Measurements from ENCODE around the gene SCTR.
"Not testable (repeated sequence)": the region's sequence is repeated elsewhere in the genome, so short reads cannot be mapped to it uniquely, and the experiment has no call there.

The SCTR gene

DNA sequence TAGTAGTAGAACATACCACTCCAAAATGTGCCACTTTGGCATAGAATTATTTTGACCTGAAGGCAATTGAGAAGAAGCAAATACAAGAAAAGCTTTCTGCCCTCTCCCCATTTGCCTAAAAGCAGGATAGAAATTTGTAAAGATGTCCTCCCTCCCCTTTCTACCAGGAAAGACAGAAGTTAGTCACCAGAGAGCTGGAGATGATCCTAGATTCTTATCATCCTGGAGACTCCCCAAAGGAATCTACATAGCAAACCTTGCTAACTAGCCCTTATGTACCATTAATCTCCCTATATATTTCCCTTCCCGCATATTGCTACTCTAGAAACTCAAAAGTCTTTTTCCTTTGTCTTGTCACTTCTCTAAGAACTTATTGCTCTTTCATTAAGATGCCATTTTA, 105.2 kb downstream of the SCTR start:
- H3K4me1 ChIP-seq (ENCODE audit: control insufficient read depth in 1 of 2, insufficient read depth in 2 of 2, low read length in 2 of 2): peaks cover 39 to 45% of the 10 kb centered on the region in 2 donors
- no peak overlapping the region for H3K4me3 ChIP-seq (ENCODE audit: low read depth in 1 of 2, low read length in 2 of 2)
- H3K27ac ChIP-seq (ENCODE audit: low read depth, low read length): no peak overlapping the region
- H3K9ac ChIP-seq (ENCODE audit: low read depth in 1 of 2, low read length in 2 of 2): no peak overlapping the region
- H3K27me3 ChIP-seq (ENCODE audit: control insufficient read depth in 1 of 2, insufficient read depth in 2 of 2, low read length in 2 of 2): no peaks in the 10 kb centered on the region
- H3K36me3 ChIP-seq (ENCODE audit: control insufficient read depth in 1 of 2, insufficient read depth in 2 of 2, low read length in 2 of 2): no peaks in the 10 kb centered on the region
- H3K9me3 ChIP-seq (ENCODE audit: control insufficient read depth in 1 of 2, low read length in 2 of 2): no peaks in the 10 kb centered on the region

DNA sequence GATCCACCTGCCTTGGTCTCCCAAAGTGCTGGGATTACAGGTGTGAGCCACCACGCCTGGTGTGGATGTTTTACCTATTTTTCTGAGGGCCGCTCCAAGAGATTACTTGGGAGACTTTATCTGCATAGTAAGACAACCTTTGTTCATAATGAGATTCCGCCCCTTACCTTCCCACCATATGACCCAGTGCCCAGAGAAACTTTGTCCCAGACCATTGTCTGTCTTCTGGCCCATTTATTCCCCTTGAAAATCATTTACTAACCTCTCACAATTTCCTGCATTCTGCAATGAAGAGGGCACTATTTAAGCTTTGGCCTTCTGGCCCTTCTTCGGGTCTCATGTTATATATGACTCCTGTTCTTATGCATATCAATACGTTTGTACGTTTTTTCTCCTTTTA, 106.4 kb downstream of the SCTR start:
- Histone ChIP-seq H3K9me3 (ENCODE audit: control insufficient read depth in 1 of 2, low read length in 2 of 2) (no peaks in the 10 kb centered on the region), H3K36me3 (ENCODE audit: control insufficient read depth in 1 of 2, insufficient read depth in 2 of 2, low read length in 2 of 2) (no peaks in the 10 kb centered on the region), H3K4me3 (ENCODE audit: low read depth in 1 of 2, low read length in 2 of 2) (no peak overlapping the region), H3K27me3 (ENCODE audit: control insufficient read depth in 1 of 2, insufficient read depth in 2 of 2, low read length in 2 of 2) (no peaks in the 10 kb centered on the region), H3K27ac (ENCODE audit: low read depth, low read length) (no peak overlapping the region), H3K4me1 (ENCODE audit: control insufficient read depth in 1 of 2, insufficient read depth in 2 of 2, low read length in 2 of 2) (peaks cover 28 to 34% of the 10 kb centered on the region in 2 donors), H3K9ac (ENCODE audit: low read depth in 1 of 2, low read length in 2 of 2) (no peak overlapping the region)

DNA sequence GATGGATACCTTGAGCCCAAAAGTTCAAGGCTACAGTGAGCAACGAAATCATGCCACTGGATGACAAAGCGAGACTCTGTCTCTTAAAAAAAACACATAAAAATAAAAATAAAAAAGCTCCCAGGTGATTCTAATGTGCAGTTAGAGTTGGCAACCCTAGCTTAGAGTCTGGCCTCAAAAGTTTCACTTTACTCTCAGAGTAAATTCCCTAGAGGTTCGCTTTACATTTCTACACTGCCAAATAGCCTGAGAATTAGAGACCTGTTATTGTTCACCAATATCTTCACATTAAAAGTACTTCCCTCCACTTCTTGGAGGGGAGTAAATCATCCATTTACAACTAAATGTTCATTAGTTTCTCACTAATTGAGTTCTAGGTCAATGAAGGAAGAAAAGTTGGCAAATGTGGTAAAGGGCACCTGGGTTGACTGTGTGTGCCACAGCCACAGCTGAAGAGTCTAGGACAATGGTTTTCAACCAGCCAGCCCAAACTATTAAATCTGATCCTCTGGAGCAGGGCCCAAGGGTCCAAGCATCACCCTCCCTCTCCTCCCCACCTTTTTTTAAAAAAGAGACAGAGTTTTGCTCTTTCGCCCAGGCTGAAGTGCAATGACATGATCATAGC, 107.9 kb downstream of the SCTR start:
- H3K9ac ChIP-seq (ENCODE audit: low read depth in 1 of 2, low read length in 2 of 2): no peak overlapping the region
- no peaks in the 10 kb centered on the region for H3K9me3 ChIP-seq (ENCODE audit: control insufficient read depth in 1 of 2, low read length in 2 of 2)
- H3K4me1 ChIP-seq (ENCODE audit: control insufficient read depth in 1 of 2, insufficient read depth in 2 of 2, low read length in 2 of 2): peaks cover 17 to 22% of the 10 kb centered on the region in 2 donors
- H3K27me3 ChIP-seq (ENCODE audit: control insufficient read depth in 1 of 2, insufficient read depth in 2 of 2, low read length in 2 of 2): no peaks in the 10 kb centered on the region
- no peaks in the 10 kb centered on the region for H3K36me3 ChIP-seq (ENCODE audit: control insufficient read depth in 1 of 2, insufficient read depth in 2 of 2, low read length in 2 of 2)
- no peak overlapping the region for H3K27ac ChIP-seq (ENCODE audit: low read depth, low read length)
- H3K4me3 ChIP-seq (ENCODE audit: low read depth in 1 of 2, low read length in 2 of 2): no peak overlapping the region

DNA sequence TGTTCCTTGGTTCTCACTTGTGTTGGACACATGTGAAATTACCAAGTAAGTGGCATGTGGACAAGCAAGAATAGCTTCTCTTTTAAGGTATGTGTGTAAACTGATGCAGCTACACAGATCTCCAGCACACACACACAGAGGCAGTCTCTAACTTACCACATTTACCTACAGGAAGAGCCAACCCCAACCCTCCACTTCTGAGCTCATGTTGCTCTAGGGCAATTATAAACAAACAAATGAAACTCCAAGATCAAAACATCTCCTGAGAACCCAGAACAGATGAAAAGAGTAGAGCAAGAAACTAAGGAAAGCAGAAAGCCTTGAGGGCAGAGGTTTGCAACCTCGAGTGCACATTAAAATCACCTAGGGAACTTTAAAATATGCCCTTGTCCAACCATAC, 108.7 kb downstream of the SCTR start:
- Histone ChIP-seq H3K36me3 (ENCODE audit: control insufficient read depth in 1 of 2, insufficient read depth in 2 of 2, low read length in 2 of 2) (no peaks in the 10 kb centered on the region), H3K9me3 (ENCODE audit: control insufficient read depth in 1 of 2, low read length in 2 of 2) (no peaks in the 10 kb centered on the region), H3K27ac (ENCODE audit: low read depth, low read length) (no peak overlapping the region), H3K27me3 (ENCODE audit: control insufficient read depth in 1 of 2, insufficient read depth in 2 of 2, low read length in 2 of 2) (no peaks in the 10 kb centered on the region), H3K9ac (ENCODE audit: low read depth in 1 of 2, low read length in 2 of 2) (no peak overlapping the region), H3K4me3 (ENCODE audit: low read depth in 1 of 2, low read length in 2 of 2) (no peak overlapping the region), H3K4me1 (ENCODE audit: control insufficient read depth in 1 of 2, insufficient read depth in 2 of 2, low read length in 2 of 2) (peaks cover 9 to 14% of the 10 kb centered on the region in 2 donors)

DNA sequence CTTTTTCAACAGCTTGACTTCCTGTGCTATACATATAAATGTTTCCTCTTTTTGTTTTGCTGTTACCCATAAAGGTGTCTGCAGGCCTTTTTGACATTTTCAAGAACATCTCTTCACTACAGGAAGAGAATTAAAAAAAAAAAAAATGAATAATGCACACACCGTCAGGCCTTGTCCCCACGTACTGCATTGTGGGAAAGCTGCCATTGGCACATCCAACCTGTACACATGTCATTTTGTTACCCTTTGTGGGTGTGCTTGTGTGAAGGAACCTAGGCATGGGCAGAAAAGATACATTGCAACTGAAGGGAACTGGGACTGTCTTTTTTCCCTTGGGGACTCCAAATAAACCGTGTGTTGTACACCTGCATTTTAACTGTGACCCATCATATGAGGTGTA, 109.4 kb downstream of the SCTR start:
- H3K4me1 ChIP-seq (ENCODE audit: control insufficient read depth in 1 of 2, insufficient read depth in 2 of 2, low read length in 2 of 2): peaks cover 3 to 8% of the 10 kb centered on the region in 2 donors
- no peaks in the 10 kb centered on the region for H3K27me3 ChIP-seq (ENCODE audit: control insufficient read depth in 1 of 2, insufficient read depth in 2 of 2, low read length in 2 of 2)
- H3K27ac ChIP-seq (ENCODE audit: low read depth, low read length): no peak overlapping the region
- no peaks in the 10 kb centered on the region for H3K9me3 ChIP-seq (ENCODE audit: control insufficient read depth in 1 of 2, low read length in 2 of 2)
- no peak overlapping the region for H3K9ac ChIP-seq (ENCODE audit: low read depth in 1 of 2, low read length in 2 of 2)
- H3K36me3 ChIP-seq (ENCODE audit: control insufficient read depth in 1 of 2, insufficient read depth in 2 of 2, low read length in 2 of 2): no peaks in the 10 kb centered on the region
- H3K4me3 ChIP-seq (ENCODE audit: low read depth in 1 of 2, low read length in 2 of 2): no peak overlapping the region

DNA sequence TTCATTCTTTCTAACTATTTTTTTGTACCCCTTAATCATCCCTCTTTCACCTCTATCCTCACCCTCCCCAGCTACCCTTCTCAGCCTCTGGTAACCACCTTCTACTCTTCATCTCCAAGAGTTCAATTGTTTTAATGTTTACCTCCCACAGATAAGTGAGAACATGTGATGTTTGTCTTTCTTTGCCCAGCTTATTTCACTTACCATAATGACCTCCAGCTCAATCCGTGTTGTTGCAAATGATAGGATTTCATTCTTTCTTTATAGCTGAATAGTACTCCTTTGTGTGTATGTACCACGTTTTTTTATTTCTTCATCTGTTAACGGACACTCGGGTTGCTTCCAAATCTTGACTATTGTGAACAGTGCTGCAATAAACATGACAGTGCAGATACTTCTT, 114.8 kb downstream of the SCTR start:
- no peaks in the 10 kb centered on the region for H3K27me3 ChIP-seq (ENCODE audit: control insufficient read depth in 1 of 2, insufficient read depth in 2 of 2, low read length in 2 of 2)
- no peak overlapping the region for H3K9ac ChIP-seq (ENCODE audit: low read depth in 1 of 2, low read length in 2 of 2)
- H3K4me3 ChIP-seq (ENCODE audit: low read depth in 1 of 2, low read length in 2 of 2): no peak overlapping the region
- H3K27ac ChIP-seq (ENCODE audit: low read depth, low read length): no peak overlapping the region
- no peaks in the 10 kb centered on the region for H3K9me3 ChIP-seq (ENCODE audit: control insufficient read depth in 1 of 2, low read length in 2 of 2)
- no peaks in the 10 kb centered on the region for H3K36me3 ChIP-seq (ENCODE audit: control insufficient read depth in 1 of 2, insufficient read depth in 2 of 2, low read length in 2 of 2)
- H3K4me1 ChIP-seq (ENCODE audit: control insufficient read depth in 1 of 2, insufficient read depth in 2 of 2, low read length in 2 of 2): peaks cover 0 to 4% of the 10 kb centered on the region in 2 donors

DNA sequence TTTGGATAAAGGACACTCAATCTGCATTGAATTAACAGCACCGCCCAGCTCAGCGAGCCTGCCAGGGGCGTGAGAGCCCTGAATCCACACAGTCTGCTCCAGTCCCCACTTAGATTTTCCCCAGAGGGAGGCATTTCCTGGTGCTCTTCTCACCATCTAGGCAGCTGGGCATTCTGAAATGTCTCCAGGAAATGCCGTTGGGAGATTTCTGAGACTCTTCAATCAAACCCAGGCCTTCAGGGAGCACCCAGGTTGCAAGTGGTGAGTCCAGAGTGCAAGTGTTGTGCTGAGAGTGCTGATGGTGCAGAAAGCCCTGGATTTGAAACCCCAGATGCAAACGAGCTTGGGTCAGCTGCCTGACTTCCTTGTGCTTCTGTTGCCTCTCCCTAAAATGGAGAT, 116.1 kb downstream of the SCTR start:
- no peak overlapping the region for H3K27ac ChIP-seq (ENCODE audit: low read depth, low read length)

DNA sequence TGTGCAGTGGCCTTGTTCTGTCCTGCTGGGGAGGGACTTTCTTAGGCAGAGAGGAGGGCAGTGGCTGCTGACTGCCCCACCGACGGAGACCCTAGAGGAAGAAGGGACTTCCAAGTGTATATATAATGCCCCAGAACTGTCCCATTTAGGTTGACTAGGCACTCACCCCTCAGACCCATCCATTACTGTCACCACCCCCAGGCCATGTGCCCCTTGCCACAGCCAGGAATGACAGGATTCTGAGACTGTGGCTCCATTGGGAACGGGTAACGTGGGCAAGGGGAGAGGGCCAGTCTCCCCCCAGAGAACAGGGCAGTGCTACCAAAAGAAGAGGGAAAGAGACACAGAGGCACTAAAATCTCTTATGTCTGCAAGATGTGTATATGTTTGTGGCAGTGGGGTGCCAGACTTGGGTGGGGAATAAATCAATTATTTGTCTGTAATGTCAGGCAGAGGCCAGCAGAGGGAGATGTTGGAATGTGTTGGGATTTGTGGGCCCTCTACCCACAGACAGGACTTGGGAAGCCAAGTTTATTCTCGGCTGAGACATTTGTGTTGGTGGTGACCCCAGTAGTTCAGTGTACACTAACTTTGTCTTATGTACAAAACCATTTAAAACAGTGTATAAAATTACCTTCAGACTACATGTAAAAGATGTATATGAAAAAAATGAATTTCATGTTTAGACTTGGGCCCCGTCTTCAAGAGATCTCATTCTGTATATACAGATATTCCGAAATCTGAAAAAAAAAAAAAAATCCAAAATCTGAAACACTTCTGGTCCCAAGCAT, 116.7 kb downstream of the SCTR start:
- Histone ChIP-seq H3K9ac (ENCODE audit: low read depth in 1 of 2, low read length in 2 of 2) (no peak overlapping the region), H3K27ac (ENCODE audit: low read depth, low read length) (no peak overlapping the region), H3K27me3 (ENCODE audit: control insufficient read depth in 1 of 2, insufficient read depth in 2 of 2, low read length in 2 of 2) (no peaks in the 10 kb centered on the region), H3K4me1 (ENCODE audit: control insufficient read depth in 1 of 2, insufficient read depth in 2 of 2, low read length in 2 of 2) (peaks cover 5 to 12% of the 10 kb centered on the region in 2 donors), H3K9me3 (ENCODE audit: control insufficient read depth in 1 of 2, low read length in 2 of 2) (no peaks in the 10 kb centered on the region), H3K36me3 (ENCODE audit: control insufficient read depth in 1 of 2, insufficient read depth in 2 of 2, low read length in 2 of 2) (no peaks in the 10 kb centered on the region), H3K4me3 (ENCODE audit: low read depth in 1 of 2, low read length in 2 of 2) (no peak overlapping the region)

More for the DNA sequence above, 116.1 kb downstream of the SCTR start:
- H3K9ac ChIP-seq (ENCODE audit: low read depth in 1 of 2, low read length in 2 of 2): no peak overlapping the region
- H3K27me3 ChIP-seq (ENCODE audit: control insufficient read depth in 1 of 2, insufficient read depth in 2 of 2, low read length in 2 of 2): no peaks in the 10 kb centered on the region
- no peaks in the 10 kb centered on the region for H3K36me3 ChIP-seq (ENCODE audit: control insufficient read depth in 1 of 2, insufficient read depth in 2 of 2, low read length in 2 of 2)
- peaks cover under 1 to 6% of the 10 kb centered on the region in 2 donors for H3K4me1 ChIP-seq (ENCODE audit: control insufficient read depth in 1 of 2, insufficient read depth in 2 of 2, low read length in 2 of 2)
- H3K4me3 ChIP-seq (ENCODE audit: low read depth in 1 of 2, low read length in 2 of 2): no peak overlapping the region
- H3K9me3 ChIP-seq (ENCODE audit: control insufficient read depth in 1 of 2, low read length in 2 of 2): no peaks in the 10 kb centered on the region

DNA sequence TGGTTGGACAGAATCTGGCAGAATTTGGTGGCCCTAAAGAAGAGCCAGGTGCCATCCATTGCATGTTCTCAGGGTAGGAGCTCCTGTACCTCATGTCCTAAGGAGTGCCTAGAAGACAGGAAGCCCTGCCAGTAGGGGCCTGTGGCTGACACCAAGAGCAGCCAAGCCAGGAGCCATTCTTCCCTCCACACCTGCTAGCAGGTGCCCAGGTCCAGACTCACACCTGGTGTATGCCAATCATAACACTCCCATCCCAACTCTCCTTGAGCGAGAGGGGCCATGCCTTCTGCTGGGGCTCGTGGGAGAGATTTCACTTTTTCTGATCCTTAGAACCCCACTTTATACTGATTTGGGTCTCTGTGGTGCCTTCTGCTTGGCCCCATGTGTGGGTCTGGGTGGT, 119.1 kb downstream of the SCTR start:
- H3K4me3 ChIP-seq (ENCODE audit: low read depth in 1 of 2, low read length in 2 of 2): no peak overlapping the region
- no peaks in the 10 kb centered on the region for H3K9me3 ChIP-seq (ENCODE audit: control insufficient read depth in 1 of 2, low read length in 2 of 2)
- H3K4me1 ChIP-seq (ENCODE audit: control insufficient read depth in 1 of 2, insufficient read depth in 2 of 2, low read length in 2 of 2): peaks cover 10 to 17% of the 10 kb centered on the region in 2 donors
- H3K27me3 ChIP-seq (ENCODE audit: control insufficient read depth in 1 of 2, insufficient read depth in 2 of 2, low read length in 2 of 2): no peaks in the 10 kb centered on the region
- H3K9ac ChIP-seq (ENCODE audit: low read depth in 1 of 2, low read length in 2 of 2): no peak overlapping the region
- no peak overlapping the region for H3K27ac ChIP-seq (ENCODE audit: low read depth, low read length)
- no peaks in the 10 kb centered on the region for H3K36me3 ChIP-seq (ENCODE audit: control insufficient read depth in 1 of 2, insufficient read depth in 2 of 2, low read length in 2 of 2)

DNA sequence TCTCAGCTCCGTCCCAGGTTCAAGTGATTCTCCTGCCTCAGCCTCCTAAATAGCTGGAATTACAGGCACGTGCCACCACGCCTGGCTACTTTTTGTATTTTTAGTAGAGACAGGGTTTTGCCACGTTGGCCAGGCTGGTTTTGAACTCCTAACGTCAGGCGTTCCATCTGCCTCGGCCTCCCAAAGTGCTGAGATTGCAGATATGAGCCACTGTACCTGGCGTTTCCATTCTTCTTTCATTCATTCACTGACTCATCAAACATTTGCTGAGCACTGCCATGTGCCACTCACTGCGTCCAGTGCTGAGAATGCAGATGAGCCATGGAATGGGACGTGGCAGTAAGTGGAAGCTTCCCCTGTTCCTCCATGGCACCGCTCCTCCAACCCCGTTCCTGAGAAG, 120.7 kb downstream of the SCTR start:
- not testable (repeated sequence) for H3K9ac ChIP-seq (ENCODE audit: low read depth in 1 of 2, low read length in 2 of 2); H3K4me3 ChIP-seq (ENCODE audit: low read depth in 1 of 2, low read length in 2 of 2); H3K9me3 ChIP-seq (ENCODE audit: control insufficient read depth in 1 of 2, low read length in 2 of 2); H3K36me3 ChIP-seq (ENCODE audit: control insufficient read depth in 1 of 2, insufficient read depth in 2 of 2, low read length in 2 of 2); H3K27me3 ChIP-seq (ENCODE audit: control insufficient read depth in 1 of 2, insufficient read depth in 2 of 2, low read length in 2 of 2); H3K27ac ChIP-seq (ENCODE audit: low read depth, low read length)
- peaks cover 10 to 17% of the 10 kb centered on the region in 2 donors for H3K4me1 ChIP-seq (ENCODE audit: control insufficient read depth in 1 of 2, insufficient read depth in 2 of 2, low read length in 2 of 2)

Measured in duodenal mucosa (tissue), 2 donors.